HepG2 (cell line): ENCODE data around the gene ZMYM4. TPM values are rescaled to one million over a fixed set of nuclear protein-coding genes. Genes with fewer than 3 reads are reported as not detected.
A peak's percentile ranks its signal among the peaks of the same experiment; 100 is the strongest.

ENCODE experiments used
- ARHGAP35 ChIP-seq: sonication (generic); formaldehyde crosslinking; IDR thresholded peaks from 2 replicates; pipeline ENCODE4 v1.9.0; 2022; ENCODE audit warnings: mild to moderate bottlenecking, inconsistent platforms, moderate library complexity, missing genetic modification reagents, borderline replicate concordance
- ARID4A ChIP-seq: sonication (generic); formaldehyde crosslinking; IDR thresholded peaks from 2 replicates; pipeline ENCODE4 v1.5.0; 2020; ENCODE audit warnings: mild to moderate bottlenecking, missing genetic modification reagents, borderline replicate concordance
- ATRX ChIP-seq: sonication (generic); formaldehyde crosslinking; IDR thresholded peaks from 2 replicates; pipeline ENCODE4 v1.4.0; 2020; ENCODE audit warnings: missing genetic modification reagents, borderline replicate concordance
- BRD4 ChIP-seq: sonication (generic); formaldehyde crosslinking; IDR thresholded peaks from 2 replicates; pipeline ENCODE4 v1.4.0; 2020; ENCODE audit warnings: missing genetic modification reagents
- CHD4 ChIP-seq: fragments of 200-600 bp; sonication (generic); IDR thresholded peaks from 2 replicates; pipeline ENCODE4 v1.7.0; 2017; ENCODE audit warnings: mild to moderate bottlenecking, low read length, borderline replicate concordance
- FOXK2 ChIP-seq: fragments of 450-650 bp; IDR thresholded peaks from 2 replicates; pipeline ENCODE4 v1.6.1; 2016
- GATAD2A ChIP-seq: IDR thresholded peaks from 2 replicates; pipeline ENCODE4 v1.6.1; 2016
- IKZF1 ChIP-seq: fragments of 450-650 bp; IDR thresholded peaks from 2 replicates; pipeline ENCODE4 v1.7.1; 2016
- RAD51 ChIP-seq: fragments of 450-650 bp; IDR thresholded peaks from 2 replicates; pipeline ENCODE4 v1.6.1; 2016; ENCODE audit warnings: borderline replicate concordance
- SOX13 ChIP-seq, 3 experiments: fragments of 450-650 bp in 1 of 3; sonication (generic) in 1 of 3; formaldehyde crosslinking in 1 of 3; IDR thresholded peaks in 2 of 3; conservative IDR thresholded peaks in 1 of 3; 2 replicates each; pipeline versions ENCODE4 v1.5.0 to v1.6.1; 2016 to 2020; ENCODE audit warnings: antibody characterized with exemption in 1 of 3, mild to moderate bottlenecking in 1 of 3, missing compliant biosample characterization in 1 of 3, missing genetic modification reagents in 1 of 3, moderate library complexity in 1 of 3
- SRY ChIP-seq: sonication (generic); formaldehyde crosslinking; IDR thresholded peaks from 2 replicates; pipeline ENCODE4 v1.8.0; 2022; ENCODE audit warnings: mild to moderate bottlenecking, missing genetic modification reagents
- ZFP91 ChIP-seq: sonication (generic); formaldehyde crosslinking; IDR thresholded peaks from 2 replicates; pipeline ENCODE4 v1.9.0; 2022; ENCODE audit warnings: missing genetic modification reagents, mild to moderate bottlenecking, borderline replicate concordance
- ZFX ChIP-seq: sonication (generic); formaldehyde crosslinking; IDR thresholded peaks from 2 replicates; pipeline ENCODE4 v1.4.0; 2020; ENCODE audit warnings: mild to moderate bottlenecking, low read depth, missing genetic modification reagents, moderate library complexity
- ZNF143 ChIP-seq: sonication (generic); formaldehyde crosslinking; IDR thresholded peaks from 2 replicates; pipeline ENCODE4 v1.4.0; 2020; ENCODE audit warnings: missing genetic modification reagents
- ZNF24 ChIP-seq: fragments of 450-650 bp; IDR thresholded peaks from 2 replicates; pipeline ENCODE4 v1.6.1; 2017; ENCODE audit warnings: antibody characterized with exemption, mild to moderate bottlenecking
- ZUFSP ChIP-seq: sonication (generic); formaldehyde crosslinking; IDR thresholded peaks from 2 replicates; pipeline ENCODE4 v1.9.0; 2021; ENCODE audit warnings: missing genetic modification reagents, mild to moderate bottlenecking, borderline replicate concordance
- polyA plus RNA-seq, 8 experiments: library from polyadenylated mRNA; depleted of rRNA in 3 of 8; stranded (reverse) in 7 of 8; unstranded in 1 of 8; fragments of >200 nt; fragmentation: Illumina TruSeq in 4 of 8; extraction: Trizol in 4 of 8; gene quantifications; 2 replicates each; pipeline versions ENCODE4 v1.2.1 to v1.2.3, GENCODE V29; 2011 to 2016; ENCODE audit warnings: low read depth in 4 of 8, missing spikeins in 1 of 8, mixed read lengths in 1 of 8; ENCODE audit not compliant: insufficient read depth in 1 of 8
- total RNA-seq, 5 experiments: library from RNA; depleted of rRNA; stranded (reverse); fragments of >200 nt; fragmentation: Illumina TruSeq; extraction: Trizol; gene quantifications; 2 replicates each; pipeline ENCODE4 v1.2.3, GENCODE V29; 2016; ENCODE audit warnings: low read depth in 1 of 5
- TF ChIP-seq, protein P1 (sequence below): sonication (generic); formaldehyde crosslinking; IDR thresholded peaks from 2 replicates; pipeline ENCODE4 v1.8.1; 2023; ENCODE audit warnings: missing genetic modification reagents, mild to moderate bottlenecking, borderline replicate concordance
- TF ChIP-seq, protein P2 (sequence below): IDR thresholded peaks from 2 replicates; pipeline ENCODE4 v1.6.1; 2018; ENCODE audit warnings: missing genetic modification reagents, mild to moderate bottlenecking, missing compliant biosample characterization
- TF ChIP-seq, protein P3 (sequence below): sonication (generic); formaldehyde crosslinking; IDR thresholded peaks from 2 replicates; pipeline ENCODE4 v1.4.0; 2020; ENCODE audit warnings: mild to moderate bottlenecking, missing genetic modification reagents, borderline replicate concordance

Gene ZMYM4
- total and polyA plus RNA-seq, 2 of the 13 experiments (the other 11 are each of a cell fraction or from before 2014, with no cell fraction given), result 13.9 to 37.6 TPM

DNA sequence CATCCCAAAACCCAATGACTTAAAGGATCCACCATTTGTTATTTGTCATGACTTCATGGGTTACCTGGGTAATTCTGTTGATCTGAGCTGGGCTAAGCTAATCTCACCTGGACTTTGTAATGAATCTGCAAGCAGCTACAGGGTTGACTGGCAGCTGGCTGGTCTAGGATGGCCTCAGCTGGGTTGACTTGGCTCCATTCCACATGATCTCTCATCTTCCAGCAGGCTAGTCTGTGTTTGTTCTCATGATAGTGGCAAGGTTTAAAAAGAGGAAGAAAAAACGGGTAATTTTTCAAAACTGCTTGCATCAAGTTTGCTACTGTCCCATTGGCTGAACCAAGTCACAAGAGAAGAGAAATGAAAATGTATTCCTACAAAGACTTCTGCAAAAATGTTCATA is 24.8 kb upstream of the ZMYM4 start (continued):
- TF ChIP-seq, protein P1, sequence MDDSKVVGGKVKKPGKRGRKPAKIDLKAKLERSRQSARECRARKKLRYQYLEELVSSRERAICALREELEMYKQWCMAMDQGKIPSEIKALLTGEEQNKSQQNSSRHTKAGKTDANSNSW (CRISPR knock-in tag), result no peak
- no peak for TF ChIP-seq RAD51
- TF ChIP-seq IKZF1, result no peak
- no peak for TF ChIP-seq CHD4
- TF ChIP-seq, protein P2, sequence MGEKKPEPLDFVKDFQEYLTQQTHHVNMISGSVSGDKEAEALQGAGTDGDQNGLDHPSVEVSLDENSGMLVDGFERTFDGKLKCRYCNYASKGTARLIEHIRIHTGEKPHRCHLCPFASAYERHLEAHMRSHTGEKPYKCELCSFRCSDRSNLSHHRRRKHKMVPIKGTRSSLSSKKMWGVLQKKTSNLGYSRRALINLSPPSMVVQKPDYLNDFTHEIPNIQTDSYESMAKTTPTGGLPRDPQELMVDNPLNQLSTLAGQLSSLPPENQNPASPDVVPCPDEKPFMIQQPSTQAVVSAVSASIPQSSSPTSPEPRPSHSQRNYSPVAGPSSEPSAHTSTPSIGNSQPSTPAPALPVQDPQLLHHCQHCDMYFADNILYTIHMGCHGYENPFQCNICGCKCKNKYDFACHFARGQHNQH (CRISPR knock-in tag), result no peak
- TF ChIP-seq BRD4 (CRISPR knock-in tag), result no peak
- no peak for TF ChIP-seq ZFP91 (CRISPR knock-in tag)
- TF ChIP-seq SOX13 (IDR thresholded peaks at IDR 0.05), result no peak
- TF ChIP-seq SOX13 (CRISPR knock-in tag; conservative IDR thresholded peaks at IDR 0.05 in 1 of 2, IDR thresholded peaks at IDR 0.05 in 1 of 2), result 0 out of 4 replicates have a peak, but pooled peaks of 1 of the 2 experiments have one; percentile 24
- TF ChIP-seq SRY, result no peak
- TF ChIP-seq ZNF143 (CRISPR knock-in tag), result no peak
- no peak for TF ChIP-seq FOXK2
- no peak for TF ChIP-seq ZNF24
- TF ChIP-seq, protein P3, sequence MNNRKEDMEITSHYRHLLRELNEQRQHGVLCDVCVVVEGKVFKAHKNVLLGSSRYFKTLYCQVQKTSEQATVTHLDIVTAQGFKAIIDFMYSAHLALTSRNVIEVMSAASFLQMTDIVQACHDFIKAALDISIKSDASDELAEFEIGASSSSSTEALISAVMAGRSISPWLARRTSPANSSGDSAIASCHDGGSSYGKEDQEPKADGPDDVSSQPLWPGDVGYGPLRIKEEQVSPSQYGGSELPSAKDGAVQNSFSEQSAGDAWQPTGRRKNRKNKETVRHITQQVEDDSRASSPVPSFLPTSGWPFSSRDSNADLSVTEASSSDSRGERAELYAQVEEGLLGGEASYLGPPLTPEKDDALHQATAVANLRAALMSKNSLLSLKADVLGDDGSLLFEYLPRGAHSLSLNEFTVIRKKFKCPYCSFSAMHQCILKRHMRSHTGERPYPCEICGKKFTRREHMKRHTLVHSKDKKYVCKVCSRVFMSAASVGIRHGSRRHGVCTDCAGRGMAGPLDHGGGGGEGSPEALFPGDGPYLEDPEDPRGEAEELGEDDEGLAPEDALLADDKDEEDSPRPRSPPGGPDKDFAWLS (CRISPR knock-in tag), result no peak
- no peak for TF ChIP-seq ATRX (CRISPR knock-in tag)
- no peak for TF ChIP-seq ZUFSP (CRISPR knock-in tag)
- TF ChIP-seq ZFX, result no peak
- no peak for TF ChIP-seq ARHGAP35
- TF ChIP-seq GATAD2A (CRISPR knock-in tag), result 0 out of 2 replicates have a peak, but pooled peaks have one; percentile 30
- TF ChIP-seq ARID4A (CRISPR knock-in tag), result peak; percentile 23; the same call in 1 of the 2 replicates
